DMS 273 (cell line): Measurements from ENCODE around the gene VEZF1.
A peak's percentile ranks its signal among the peaks of the same experiment; 100 is the strongest.

Experiments used
- DNase-seq: peaks from one replicate; lab custom pipeline; 2025; ENCODE audit not compliant: unreplicated experiment; lab: John Stamatoyannopoulos, UW

VEZF1 gene

DNA sequence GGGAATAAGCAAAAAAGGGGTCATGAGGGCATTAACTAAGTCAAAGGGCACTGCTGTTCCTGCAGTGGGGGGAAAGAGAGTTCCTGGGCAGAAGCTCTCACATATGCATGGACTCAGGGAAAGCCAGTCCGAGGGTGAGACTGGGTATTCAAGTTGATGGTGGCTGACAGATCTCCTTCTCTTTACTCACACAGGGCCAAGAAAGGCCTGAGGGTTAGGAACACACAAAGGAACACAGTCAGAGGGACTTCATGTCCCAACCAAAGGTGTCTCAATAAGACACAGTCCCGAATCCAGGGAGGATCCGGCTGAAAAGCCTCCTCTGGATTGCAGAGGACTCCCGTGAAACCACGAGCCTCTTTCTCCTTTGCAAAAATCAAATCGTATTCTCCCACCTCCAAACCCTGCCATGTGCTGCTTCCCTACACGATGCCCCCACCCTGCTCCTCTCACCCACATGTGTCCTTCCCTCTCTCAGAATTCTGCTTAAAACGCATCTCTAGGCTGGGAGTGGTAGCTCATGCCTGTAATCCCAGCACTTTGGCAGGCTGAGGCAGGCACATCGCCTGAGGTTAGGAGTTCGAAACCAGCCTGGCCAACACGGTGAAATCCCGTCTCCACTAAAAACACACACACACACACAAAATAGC is 56.4 kb downstream of the VEZF1 start:
- no peak for DNase-seq

DNA sequence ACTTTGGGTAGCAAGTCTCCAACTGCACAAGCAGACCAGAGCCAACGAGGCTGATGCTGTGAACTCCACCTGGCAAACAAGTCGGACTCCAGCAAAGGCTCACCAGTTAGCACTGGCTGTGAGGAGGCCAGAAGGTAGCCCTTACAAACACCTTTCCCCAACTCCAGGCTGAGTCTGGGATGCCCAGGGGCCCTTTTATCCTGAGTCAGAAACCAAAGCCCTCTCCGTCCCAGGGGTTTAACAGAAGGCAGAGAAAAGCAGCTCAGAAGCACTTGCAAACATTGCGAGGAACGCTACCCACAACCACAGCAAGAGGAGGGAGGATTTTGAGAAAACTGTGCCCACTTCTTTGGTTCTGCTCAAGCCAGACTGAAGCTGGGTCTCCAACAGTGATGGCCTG is 57.8 kb downstream of the VEZF1 start:
- no peak for DNase-seq

- no peak for DNase-seq
Observed at GRCh38 chr17:57929386-57929785, 58.7 kb downstream of the VEZF1 start.

GRCh38 chr17:57928928-57929327 is 59.1 kb downstream of the VEZF1 start:
- DNase-seq, result no peak

DNA sequence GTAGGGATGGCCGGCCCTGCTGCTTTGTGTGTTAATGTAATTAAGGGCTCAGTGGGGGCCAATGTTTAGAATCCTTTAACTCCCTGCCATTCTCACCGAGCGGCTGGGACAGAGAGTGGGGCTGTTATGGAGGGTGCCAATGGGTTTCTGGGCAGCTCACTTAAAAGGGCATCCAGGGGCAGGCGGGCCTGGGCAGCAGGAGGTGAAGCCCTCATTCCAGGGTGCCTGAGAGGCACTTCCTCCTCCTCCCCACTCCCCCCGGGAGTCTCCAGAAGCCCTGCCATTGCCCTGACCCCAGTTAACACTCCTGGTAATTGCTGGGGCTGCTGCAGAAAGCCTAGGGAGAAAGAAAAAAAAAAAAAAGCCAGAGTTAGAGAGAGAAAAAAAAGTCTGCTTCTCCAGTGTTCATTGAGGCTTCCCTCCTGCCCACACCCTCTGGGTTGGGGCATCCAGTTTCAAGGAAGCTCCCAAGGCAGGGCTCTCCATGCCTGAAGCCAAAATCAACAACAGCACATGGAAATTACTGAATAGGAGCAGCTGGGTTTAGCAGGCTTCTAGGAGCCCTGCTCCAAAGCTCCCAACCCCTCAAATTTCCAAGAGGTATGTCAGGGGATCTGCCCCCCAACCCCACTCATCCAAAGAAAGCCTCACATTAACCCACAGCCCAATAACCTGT is 60.9 kb downstream of the VEZF1 start:
- DNase-seq, result peak; percentile 89

DNA sequence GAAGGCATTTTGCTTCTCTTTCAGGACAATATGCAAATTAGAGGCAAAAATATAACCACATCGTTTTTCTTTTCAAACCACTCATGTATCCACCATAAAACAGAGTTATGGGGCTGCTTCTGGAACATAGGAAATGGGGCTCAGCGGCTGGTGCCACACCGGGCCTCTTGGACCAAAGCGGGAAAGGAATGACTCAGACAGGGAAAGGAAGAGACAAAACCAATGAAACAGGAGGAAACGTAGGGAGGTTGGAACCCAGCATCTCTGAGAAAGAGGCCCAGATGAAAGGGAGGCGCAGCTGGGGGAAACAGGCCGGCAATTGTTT is 61.4 kb downstream of the VEZF1 start:
- DNase-seq, result no peak

DNA sequence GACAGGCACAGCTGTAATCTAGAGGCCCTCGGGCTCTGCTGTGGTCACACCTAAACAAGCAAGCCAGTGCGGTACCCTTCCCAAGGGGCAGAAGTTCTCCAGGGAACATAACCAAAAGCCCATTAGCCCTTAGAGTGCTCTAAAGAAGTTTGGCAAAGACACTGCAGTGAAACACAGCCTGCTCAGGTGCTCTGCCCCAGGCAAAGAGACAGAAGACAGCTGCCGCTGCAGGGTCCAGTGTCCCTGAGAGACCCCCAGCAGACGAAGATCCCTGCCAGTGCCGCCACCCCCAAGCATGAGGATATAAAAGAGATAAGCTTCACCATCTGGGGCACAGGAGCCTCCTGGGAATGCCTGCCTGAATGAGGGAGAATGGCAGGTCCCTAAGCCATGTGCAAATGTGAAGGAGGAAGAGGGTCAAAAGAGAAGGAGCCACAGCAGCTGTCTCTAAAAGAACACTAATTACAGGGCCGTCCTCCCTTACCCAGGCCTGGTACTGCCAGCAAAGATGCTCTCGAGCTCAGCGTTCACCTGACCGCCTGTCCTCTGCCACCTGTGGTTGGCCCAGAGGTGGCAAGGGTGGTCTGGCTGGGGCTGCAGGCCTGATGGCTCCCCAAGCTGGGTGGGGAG is 62.6 kb downstream of the VEZF1 start:
- peak; percentile 77 for DNase-seq

- DNase-seq, result peak; percentile 52
Observed at GRCh38 chr17:57924677-57925076, 63.4 kb downstream of the VEZF1 start.
